HG03139 (cell line): ENCODE measurements around the gene CCDC18.

Source experiments
- ATAC-seq: cut with Tn5 transposase; IDR thresholded peaks from one replicate; pipeline ENCODE4 v1.9.1; 2021; ENCODE audit not compliant: unreplicated experiment

CCDC18 gene

DNA sequence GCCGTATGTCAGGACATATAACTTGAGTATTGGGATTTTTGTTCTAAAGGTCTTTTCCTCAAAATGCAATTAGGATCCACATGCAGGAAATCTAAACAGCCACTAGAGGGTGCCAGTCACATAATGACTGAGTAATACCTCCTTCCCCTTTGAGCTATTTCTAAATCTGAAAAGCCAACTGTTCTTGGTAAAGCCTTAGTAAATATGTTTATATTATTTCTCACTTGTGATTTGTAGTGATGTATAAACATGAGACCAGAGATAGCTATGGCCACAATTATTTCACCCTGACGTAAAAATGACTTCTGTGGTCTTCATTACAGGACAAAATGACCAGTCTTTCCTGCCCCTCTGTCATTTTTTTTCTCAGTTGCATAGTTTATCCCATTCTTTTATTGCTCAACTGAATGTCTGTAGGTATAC, 124.2 kb downstream of the CCDC18 start:
- ATAC-seq, result no peak

DNA sequence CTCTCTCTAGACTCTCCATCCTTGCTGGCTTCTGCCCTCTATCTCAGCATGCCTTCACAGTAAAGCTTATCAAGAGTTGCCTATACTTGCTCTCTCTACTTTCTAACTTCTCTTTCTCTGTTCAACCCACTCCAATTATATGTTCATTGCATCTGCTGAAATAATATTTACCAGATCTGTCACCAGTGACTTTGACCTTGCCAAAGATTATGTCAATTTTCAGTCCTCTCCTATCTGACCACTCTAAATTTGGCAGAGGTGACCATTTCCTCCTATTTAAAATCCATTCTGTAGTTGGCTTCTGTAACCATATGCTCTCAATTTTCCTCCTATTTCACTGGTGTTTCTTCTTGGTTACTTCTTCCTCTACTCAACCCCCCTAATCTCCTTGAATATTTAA, 126.4 kb downstream of the CCDC18 start:
- no peak for ATAC-seq

DNA sequence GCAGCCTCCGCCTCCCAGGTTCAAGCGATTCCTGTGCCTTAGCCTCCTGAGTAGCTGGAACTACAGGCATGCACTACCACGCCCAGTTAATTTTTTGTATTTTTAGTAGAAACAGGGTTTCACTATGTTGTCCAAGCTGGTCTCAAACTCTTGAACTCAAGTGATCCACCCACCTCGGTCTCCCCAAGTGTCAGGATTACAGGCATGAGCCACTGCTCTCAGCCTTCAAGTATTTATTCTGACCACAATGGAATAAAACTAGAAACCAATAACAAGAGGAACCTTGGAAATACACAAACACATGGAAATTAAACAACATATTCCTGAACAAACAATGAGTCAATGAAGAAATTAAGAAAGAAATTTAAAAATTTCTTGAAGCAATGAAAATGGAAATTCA, 132.5 kb downstream of the CCDC18 start:
- no peak for ATAC-seq

DNA sequence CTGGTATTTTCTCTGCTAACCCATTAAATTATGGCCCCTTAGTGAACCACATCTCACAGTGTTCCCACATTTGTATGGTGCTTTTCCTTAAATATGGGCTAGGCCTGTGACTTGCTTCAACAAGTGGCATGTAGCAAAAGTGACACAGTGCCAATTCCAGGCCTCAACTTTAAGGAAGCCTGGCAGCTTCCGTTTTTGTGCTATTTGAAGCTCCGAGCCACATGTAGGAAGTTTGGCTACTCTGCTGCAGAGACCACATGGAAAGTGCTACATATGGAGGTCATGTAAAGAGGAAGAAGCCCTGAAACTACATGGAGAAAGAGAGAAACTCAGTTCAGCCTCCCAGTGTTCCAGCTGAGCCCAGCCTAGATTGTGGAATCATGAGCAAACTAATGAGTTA, 136.7 kb downstream of the CCDC18 start:
- ATAC-seq, result no peak

- ATAC-seq, result no peak
Observed at GRCh38 chr1:93317943-93318342, 137.4 kb downstream of the CCDC18 start.

DNA sequence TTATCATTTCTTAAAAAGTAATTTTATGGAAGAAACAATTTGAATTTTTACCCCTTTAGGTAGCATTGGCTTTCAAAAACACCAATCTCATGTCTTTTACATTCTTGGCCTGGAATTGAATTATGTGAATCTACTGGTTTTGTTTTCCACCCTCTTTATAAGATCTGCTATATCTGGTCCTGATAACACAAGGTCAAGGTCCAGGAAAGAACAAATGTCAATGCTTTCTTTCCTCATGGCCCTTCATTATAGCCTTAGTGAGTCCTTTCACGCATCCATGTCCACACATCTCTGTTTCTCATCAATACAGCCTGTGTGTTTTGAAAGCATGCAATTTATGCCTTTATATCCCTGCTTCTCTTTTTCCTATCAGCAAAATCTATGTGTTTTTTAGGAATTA, 141.2 kb downstream of the CCDC18 start:
- no peak for ATAC-seq

GRCh38 chr1:93322349-93322748, 141.8 kb downstream of the CCDC18 start:
- no peak for ATAC-seq

DNA sequence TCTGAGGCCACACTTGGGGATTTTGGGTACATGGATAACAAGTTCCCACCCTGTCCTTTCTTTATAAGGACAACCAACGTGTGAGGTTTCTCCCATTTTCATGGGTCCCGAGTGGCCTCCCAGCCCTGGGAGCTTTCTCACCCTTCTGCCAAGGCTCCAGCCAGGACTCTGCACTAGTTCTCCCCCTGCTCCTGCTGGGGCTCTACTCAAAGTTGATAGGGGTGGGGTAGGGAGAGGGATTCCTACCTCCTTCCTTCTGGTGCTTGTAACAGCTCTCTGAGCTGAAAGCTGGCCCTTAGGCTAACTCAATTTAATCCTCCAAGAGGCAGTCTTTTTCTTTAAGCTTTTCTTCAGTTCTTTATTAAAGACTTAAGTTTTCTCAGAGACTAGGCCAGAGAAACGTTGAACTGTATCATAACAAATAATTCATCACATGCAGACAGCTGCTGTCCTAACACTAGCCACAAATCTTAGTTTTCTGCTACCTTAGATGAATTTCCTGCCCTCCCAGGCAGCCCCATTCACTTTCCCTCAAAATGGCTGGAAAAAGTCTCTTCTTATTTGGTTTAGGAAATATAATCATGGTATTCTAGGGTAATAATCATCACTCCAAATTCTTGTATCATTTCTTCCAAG, 142.8 kb downstream of the CCDC18 start:
- no peak for ATAC-seq

GRCh38 chr1:93324486-93325464, 144.3 kb downstream of the CCDC18 start:
- ATAC-seq, result no peak
